Central memory CD8-positive, alpha-beta T cell (primary cell): ENCODE results near the gene SLC9A4.

Experiments used
- ATAC-seq: fragments of 150-1000 bp; cut with Tn5 transposase; replicated peaks from 2 replicates; pipeline ENCODE4 v1.10.0; 2022; ENCODE audit warnings: mild to moderate bottlenecking, moderate FRiP score, moderate number of reproducible peaks; ENCODE audit not compliant: poor library complexity, severe bottlenecking; ENCODE audit errors: extremely low read depth
- DNase-seq, 2 donors: peaks; one replicate each; pipeline ENCODE4 v3.0.0; 2021; ENCODE audit warnings: low spot score in 2 of 2
- H3K27ac Mint-ChIP-seq: one replicate; pipeline ENCODE4 v1.8.0; 2022; ENCODE audit warnings: low read depth, mild to moderate bottlenecking, moderate library complexity, mixed read lengths
- H3K27me3 Mint-ChIP-seq: one replicate; pipeline ENCODE4 v1.8.0; 2022; ENCODE audit warnings: mixed read lengths
- H3K36me3 Mint-ChIP-seq: one replicate; pipeline ENCODE4 v1.8.0; 2022; ENCODE audit warnings: mild to moderate bottlenecking, moderate library complexity, mixed read lengths; ENCODE audit not compliant: insufficient read depth
- H3K4me1 Mint-ChIP-seq: one replicate; pipeline ENCODE4 v1.8.0; 2022; ENCODE audit warnings: mixed read lengths
- H3K4me3 Mint-ChIP-seq: one replicate; pipeline ENCODE4 v1.8.0; 2022; ENCODE audit warnings: mild to moderate bottlenecking, moderate library complexity, mixed read lengths
- H3K9me3 Mint-ChIP-seq: one replicate; pipeline ENCODE4 v1.8.0; 2022; ENCODE audit warnings: mixed read lengths

The SLC9A4 gene, protein sequence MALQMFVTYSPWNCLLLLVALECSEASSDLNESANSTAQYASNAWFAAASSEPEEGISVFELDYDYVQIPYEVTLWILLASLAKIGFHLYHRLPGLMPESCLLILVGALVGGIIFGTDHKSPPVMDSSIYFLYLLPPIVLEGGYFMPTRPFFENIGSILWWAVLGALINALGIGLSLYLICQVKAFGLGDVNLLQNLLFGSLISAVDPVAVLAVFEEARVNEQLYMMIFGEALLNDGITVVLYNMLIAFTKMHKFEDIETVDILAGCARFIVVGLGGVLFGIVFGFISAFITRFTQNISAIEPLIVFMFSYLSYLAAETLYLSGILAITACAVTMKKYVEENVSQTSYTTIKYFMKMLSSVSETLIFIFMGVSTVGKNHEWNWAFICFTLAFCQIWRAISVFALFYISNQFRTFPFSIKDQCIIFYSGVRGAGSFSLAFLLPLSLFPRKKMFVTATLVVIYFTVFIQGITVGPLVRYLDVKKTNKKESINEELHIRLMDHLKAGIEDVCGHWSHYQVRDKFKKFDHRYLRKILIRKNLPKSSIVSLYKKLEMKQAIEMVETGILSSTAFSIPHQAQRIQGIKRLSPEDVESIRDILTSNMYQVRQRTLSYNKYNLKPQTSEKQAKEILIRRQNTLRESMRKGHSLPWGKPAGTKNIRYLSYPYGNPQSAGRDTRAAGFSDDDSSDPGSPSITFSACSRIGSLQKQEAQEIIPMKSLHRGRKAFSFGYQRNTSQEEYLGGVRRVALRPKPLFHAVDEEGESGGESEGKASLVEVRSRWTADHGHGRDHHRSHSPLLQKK

GRCh38 chr2:102473020-102473419 lies at the start of gene SLC9A4:
Gene SLC9A4 (plus strand): TSS chr2:102473226. CDS start chr2:102473760, 534 bp downstream.
- no peaks in the 10 kb centered on the region for H3K36me3 Mint-ChIP-seq
- peaks cover 10% of the 10 kb centered on the region for H3K9me3 Mint-ChIP-seq
- ATAC-seq = no peak
- DNase-seq = peak in 1 of 2 donors; percentile 20
- H3K4me3 Mint-ChIP-seq = no peak within 1 kb of the TSS
- no peaks in the 10 kb centered on the region for H3K4me1 Mint-ChIP-seq
- H3K27me3 Mint-ChIP-seq = peaks cover 47% of the 10 kb centered on the region
- H3K27ac Mint-ChIP-seq = no peak within 1 kb of the TSS

DNA sequence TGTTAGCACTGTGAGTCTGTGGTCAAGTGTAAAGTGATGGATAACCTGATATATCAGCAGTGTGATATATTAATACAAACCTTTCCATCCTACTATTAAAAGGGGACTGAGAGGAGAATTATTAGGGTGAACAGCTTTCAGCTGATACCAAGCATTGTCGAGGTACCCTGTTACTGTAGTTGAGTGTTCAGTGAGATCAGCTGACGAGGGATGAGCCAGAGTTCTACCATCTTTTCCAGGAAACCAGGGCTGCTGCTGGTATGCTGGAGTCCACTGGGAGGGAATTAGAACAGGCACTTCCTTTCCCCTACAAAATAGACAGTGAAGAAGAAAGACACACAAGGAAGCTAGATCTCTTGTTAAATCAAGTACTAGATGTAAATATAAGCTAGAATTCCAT lies 49.7 kb upstream of the SLC9A4 start:
- no peaks in the 10 kb centered on the region for H3K9me3 Mint-ChIP-seq
- H3K36me3 Mint-ChIP-seq = peaks cover 10% of the 10 kb centered on the region
- peak overlapping the region; percentile 37 for H3K4me3 Mint-ChIP-seq
- ATAC-seq (no peak), DNase-seq (no peak)
- peak overlapping the region; percentile 9 for H3K27ac Mint-ChIP-seq
- no peaks in the 10 kb centered on the region for H3K27me3 Mint-ChIP-seq
- peaks cover 58% of the 10 kb centered on the region for H3K4me1 Mint-ChIP-seq

DNA sequence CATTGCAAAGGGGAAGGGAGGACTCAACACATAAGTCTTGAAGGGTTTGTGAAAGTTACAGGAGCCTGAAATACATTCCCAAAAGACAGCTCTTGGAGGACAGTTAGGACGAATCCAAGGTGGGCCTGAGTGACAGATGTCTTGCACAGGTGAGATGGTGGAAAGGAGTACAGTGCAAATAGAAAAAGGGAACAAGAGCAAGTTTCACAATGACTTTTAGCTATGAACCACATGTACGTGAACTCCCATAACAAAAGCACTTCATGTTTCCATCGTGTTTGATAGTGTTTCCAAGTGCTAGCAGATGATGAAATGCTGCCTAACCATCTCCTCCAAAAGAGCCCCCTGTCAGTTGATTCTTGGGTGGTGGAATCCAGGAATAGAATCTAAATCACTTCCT lies 48.3 kb upstream of the SLC9A4 start:
- peaks cover 7% of the 10 kb centered on the region for H3K36me3 Mint-ChIP-seq
- H3K27ac Mint-ChIP-seq = no peak overlapping the region
- ATAC-seq (peak; percentile 14), DNase-seq (no peak)
- no peaks in the 10 kb centered on the region for H3K27me3 Mint-ChIP-seq
- peaks cover 57% of the 10 kb centered on the region for H3K4me1 Mint-ChIP-seq
- H3K9me3 Mint-ChIP-seq = no peaks in the 10 kb centered on the region
- H3K4me3 Mint-ChIP-seq = no peak overlapping the region

DNA sequence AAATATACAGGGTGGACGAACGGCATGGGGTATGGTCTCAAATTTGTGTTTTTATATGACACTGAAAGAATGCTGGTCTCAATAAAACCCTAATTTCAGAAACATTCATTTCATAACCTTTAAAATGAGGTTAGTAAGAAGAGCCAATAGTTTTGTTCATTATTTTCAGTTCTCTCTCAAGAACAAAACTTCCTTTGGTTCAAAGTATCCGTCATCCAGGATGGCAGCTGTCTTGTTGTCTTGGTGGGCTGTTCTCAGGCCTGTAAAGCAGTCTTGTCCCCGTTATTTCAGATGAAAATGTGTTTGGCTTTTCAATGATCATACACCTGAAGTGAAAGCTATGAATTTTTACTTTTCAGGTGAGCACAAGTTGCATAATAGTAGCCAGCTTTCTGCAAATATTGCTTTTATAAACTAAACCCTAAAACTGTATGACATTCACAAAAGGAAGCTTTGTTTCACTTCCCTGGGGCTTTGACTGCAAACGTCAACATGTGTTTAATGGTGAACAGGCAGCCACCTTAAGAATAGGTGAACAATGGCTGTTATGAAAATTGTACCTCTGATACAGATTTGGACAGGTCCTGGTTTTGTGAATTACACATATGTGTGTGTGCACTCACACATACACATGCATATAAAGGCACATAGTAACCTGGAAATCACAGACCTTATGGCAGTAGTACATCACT lies 47.4 kb upstream of the SLC9A4 start:
- ATAC-seq = no peak
- no peak for DNase-seq

DNA sequence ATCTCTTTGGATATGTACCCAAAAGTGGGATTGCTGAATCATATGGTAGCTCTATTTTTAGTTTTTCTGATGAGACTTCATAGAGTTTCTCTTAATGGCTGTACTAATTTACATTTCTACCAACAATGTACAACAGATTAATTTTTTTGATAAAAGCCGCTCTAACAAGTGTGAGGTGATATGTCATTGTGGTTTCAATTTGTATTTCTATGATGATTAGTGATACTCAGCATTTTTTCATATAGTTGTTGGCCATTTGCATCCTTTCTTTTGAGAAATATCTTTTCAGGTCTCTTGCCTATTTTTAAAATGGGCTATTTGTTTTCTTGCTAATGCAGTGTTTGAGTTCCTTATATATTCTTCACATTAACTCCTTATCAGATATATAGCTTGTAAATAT lies 45.8 kb upstream of the SLC9A4 start:
- DNase-seq (no peak), ATAC-seq (no peak)
- Mint-ChIP-seq H3K4me3 (no peak overlapping the region), H3K9me3 (no peaks in the 10 kb centered on the region), H3K27ac (no peak overlapping the region), H3K4me1 (peaks cover 39% of the 10 kb centered on the region), H3K27me3 (no peaks in the 10 kb centered on the region), H3K36me3 (peaks cover 4% of the 10 kb centered on the region)

More for the DNA sequence above, 47.4 kb upstream of the SLC9A4 start:
- Mint-ChIP-seq H3K4me3 (no peak overlapping the region), H3K4me1 (peaks cover 51% of the 10 kb centered on the region), H3K9me3 (no peaks in the 10 kb centered on the region), H3K27ac (no peak overlapping the region), H3K27me3 (no peaks in the 10 kb centered on the region), H3K36me3 (peaks cover 5% of the 10 kb centered on the region)

GRCh38 chr2:102428573-102428972 lies 44.5 kb upstream of the SLC9A4 start:
- H3K27ac Mint-ChIP-seq = no peak overlapping the region
- H3K9me3 Mint-ChIP-seq = no peaks in the 10 kb centered on the region
- H3K4me1 Mint-ChIP-seq = peaks cover 27% of the 10 kb centered on the region
- no peak for ATAC-seq
- no peaks in the 10 kb centered on the region for H3K27me3 Mint-ChIP-seq
- peaks cover 4% of the 10 kb centered on the region for H3K36me3 Mint-ChIP-seq
- H3K4me3 Mint-ChIP-seq = no peak overlapping the region
- DNase-seq = no peak

DNA sequence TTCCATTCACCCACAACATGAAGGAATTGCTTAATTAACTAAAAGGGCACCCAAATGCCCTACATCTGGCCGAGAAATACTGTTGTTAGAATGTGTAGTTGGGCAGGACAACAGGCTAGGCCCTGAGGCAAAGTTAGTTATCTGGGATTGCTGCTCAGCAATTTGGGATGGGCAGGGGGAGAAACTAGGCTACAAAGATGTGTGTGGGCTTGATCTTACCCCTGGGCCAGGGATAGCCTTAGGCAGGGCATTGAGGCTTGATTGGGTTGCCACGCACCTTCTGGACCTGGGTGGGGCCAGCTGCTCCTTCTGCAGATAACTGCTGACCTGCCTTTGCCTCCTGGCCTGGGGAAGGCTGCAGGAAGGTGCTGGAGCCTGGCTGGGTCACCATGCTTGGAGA lies 40.6 kb upstream of the SLC9A4 start:
- Mint-ChIP-seq H3K36me3 (peaks cover 3% of the 10 kb centered on the region), H3K9me3 (no peaks in the 10 kb centered on the region), H3K27me3 (no peaks in the 10 kb centered on the region), H3K4me1 (peaks cover 32% of the 10 kb centered on the region), H3K27ac (no peak overlapping the region), H3K4me3 (no peak overlapping the region)
- ATAC-seq (no peak), DNase-seq (no peak)

DNA sequence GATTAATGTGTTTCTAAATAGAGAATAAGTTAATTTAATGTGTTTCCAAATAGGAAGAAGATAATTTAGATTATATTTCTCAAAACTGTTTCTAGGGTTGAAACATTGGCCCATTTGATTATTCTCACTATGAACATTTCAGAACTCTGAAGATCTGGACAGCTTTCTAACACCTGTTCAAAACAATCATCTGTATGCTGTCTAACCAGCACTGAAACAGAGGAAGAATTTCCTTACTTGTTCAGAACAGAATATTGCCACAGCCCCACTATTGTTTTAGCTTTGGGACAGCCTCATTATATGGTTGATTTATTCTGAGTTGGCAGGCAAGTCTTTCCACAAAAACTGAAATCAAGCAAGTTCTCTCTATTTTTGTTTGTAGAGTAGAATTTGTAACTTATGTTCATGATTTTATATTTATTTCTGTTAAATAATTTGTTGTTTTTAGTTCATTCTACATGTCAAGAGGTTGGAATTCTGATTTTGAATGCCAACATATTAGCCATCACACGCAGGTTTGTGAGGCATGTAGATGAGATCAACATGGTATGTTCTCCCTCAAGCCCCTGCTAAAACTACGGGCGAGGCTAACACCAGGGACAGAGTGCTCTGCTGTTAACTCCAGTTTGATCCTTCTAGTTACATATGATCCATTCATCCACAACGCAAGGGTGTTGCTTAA lies 38.9 kb upstream of the SLC9A4 start:
- ATAC-seq = no peak
- H3K4me1 Mint-ChIP-seq = peaks cover 26% of the 10 kb centered on the region
- H3K27me3 Mint-ChIP-seq = no peaks in the 10 kb centered on the region
- peaks cover 2% of the 10 kb centered on the region for H3K36me3 Mint-ChIP-seq
- H3K27ac Mint-ChIP-seq = no peak overlapping the region
- H3K4me3 Mint-ChIP-seq = no peak overlapping the region
- no peaks in the 10 kb centered on the region for H3K9me3 Mint-ChIP-seq
- DNase-seq = no peak

- Mint-ChIP-seq H3K4me1 (peaks cover 19% of the 10 kb centered on the region), H3K27me3 (no peaks in the 10 kb centered on the region), H3K9me3 (no peaks in the 10 kb centered on the region), H3K4me3 (peak overlapping the region; percentile 1), H3K36me3 (peaks cover 2% of the 10 kb centered on the region), H3K27ac (no peak overlapping the region)
- ATAC-seq (no peak), DNase-seq (no peak)
These were observed 38.2 kb upstream of the SLC9A4 start for GRCh38 chr2:102434655-102435381.

DNA sequence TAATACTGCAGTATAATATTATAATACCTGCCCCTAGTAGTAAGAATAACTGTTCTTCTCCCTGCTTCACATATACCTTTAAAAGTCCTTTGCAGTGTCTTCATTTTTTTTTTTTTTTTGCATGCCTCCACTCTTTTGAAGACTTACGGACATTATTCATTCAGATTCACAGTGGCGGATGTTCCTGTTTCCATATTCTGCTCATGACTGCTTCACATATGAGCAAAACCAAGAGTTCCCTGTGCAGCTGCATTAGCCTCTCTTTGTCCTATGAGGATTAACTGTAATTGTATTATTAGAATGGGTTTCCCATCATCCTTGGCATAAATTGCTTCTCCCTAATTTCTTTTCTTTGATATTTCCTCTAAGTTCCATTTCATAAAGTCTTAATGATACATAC lies 37.3 kb upstream of the SLC9A4 start:
- no peaks in the 10 kb centered on the region for H3K27me3 Mint-ChIP-seq
- DNase-seq (no peak), ATAC-seq (no peak)
- peak overlapping the region; percentile 17 for H3K27ac Mint-ChIP-seq
- peaks cover 18% of the 10 kb centered on the region for H3K4me1 Mint-ChIP-seq
- no peak overlapping the region for H3K4me3 Mint-ChIP-seq
- no peaks in the 10 kb centered on the region for H3K9me3 Mint-ChIP-seq
- H3K36me3 Mint-ChIP-seq = peaks cover 2% of the 10 kb centered on the region

GRCh38 chr2:102436323-102436722 lies 36.7 kb upstream of the SLC9A4 start:
- peaks cover 18% of the 10 kb centered on the region for H3K4me1 Mint-ChIP-seq
- H3K9me3 Mint-ChIP-seq = no peaks in the 10 kb centered on the region
- peaks cover 2% of the 10 kb centered on the region for H3K36me3 Mint-ChIP-seq
- DNase-seq = no peak
- ATAC-seq = no peak
- H3K27ac Mint-ChIP-seq = peak overlapping the region; percentile 17
- no peaks in the 10 kb centered on the region for H3K27me3 Mint-ChIP-seq
- H3K4me3 Mint-ChIP-seq = no peak overlapping the region

DNA sequence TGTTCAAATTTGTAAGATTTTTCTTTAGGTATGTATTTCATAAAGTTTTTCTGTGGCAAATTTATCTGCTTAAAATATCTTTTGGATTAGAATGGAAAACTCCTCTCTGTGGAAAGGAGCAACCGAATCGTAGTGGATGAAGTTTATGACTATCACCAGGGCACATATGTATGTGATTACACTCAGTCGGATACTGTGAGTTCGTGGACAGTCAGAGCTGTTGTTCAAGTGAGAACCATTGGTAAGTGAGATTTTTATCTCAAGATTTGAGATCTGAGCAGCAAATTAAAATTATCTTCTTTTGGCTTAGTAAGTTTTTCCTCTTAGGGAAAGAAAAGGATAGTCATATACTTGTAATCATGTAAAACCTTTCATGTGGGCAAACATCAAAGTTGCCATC lies 35.9 kb upstream of the SLC9A4 start:
- DNase-seq (no peak), ATAC-seq (no peak)
- Mint-ChIP-seq H3K4me3 (no peak overlapping the region), H3K9me3 (no peaks in the 10 kb centered on the region), H3K27ac (no peak overlapping the region), H3K27me3 (no peaks in the 10 kb centered on the region), H3K4me1 (peaks cover 18% of the 10 kb centered on the region), H3K36me3 (peaks cover 2% of the 10 kb centered on the region)
